Measurements from ENCODE around the gene DNPH1.

The DNPH1 gene

DNA sequence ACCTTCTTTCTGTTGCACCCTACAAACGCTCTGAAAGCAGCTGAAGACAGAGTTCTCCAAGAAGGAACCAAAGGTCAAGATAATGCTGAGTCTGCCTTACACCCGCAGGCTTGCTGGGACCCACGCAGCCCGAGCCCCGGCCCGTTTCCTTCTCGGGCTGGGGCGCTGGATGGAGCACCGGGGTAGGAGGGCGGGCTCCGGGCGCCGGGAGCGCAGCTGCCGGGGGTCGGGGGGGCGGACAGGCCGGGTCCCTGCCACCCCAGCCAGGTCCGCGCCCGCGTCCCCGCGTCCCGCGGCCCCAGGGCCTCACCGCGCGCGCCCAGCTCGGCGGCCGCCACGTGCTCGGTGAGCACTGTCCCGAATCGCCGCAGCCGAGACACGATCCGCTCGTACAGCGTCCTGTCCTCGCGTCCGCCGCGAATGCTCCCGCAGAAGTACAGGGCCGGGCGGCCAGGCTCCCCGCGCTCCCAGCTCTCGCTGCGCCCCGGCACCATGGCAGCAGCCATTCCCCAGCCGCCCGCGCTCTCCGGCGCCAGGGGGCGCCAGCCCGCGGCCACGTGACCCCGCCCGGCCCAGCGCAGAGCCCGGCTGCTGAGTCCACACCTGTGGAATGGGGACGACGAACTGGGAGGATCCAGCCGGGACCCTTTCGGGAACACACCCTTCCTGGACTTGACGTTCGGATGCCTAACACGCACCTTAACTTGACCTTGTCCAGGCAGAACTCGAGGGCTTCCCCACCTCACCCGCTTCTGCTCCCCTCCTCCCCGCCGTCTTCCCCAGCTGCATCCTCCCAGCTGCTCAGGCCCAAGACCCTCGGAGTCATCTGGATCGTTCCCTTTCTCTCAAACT is at the start of gene DNPH1:
DNPH1 (minus strand) TSS at position 531 of the 852 bp plus-strand sequence; CDS start at position 506, 25 bp downstream.
- peak; percentile 49 for DNase-seq

DNA sequence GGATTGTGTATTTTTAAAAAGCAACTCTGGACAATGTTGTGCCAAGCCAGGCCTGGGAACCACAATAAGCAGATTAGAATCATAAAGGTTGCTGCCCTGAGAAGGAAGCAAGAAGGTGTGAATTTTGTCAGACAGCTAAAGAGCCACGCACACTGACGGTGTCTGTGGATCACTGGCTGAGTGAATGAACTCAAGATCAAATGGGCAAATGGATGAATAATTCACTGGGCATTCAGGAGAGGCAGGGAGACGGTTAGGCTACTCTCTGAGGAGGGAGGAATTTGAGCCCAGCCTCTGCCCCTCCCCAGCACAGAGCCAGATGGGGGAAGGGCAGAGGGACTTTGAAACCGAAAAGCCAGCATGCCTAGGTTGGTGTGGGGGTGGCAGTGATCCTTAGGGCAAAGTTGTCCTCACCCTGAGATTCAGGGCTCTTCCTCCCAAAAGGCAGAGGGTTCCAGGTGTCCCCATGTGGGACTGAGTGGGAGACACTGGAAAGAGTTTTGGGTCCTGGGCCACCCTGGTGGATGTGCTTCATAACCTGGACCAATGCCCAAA is 49.3 kb upstream of the DNPH1 start:
- no peak for DNase-seq

DNA sequence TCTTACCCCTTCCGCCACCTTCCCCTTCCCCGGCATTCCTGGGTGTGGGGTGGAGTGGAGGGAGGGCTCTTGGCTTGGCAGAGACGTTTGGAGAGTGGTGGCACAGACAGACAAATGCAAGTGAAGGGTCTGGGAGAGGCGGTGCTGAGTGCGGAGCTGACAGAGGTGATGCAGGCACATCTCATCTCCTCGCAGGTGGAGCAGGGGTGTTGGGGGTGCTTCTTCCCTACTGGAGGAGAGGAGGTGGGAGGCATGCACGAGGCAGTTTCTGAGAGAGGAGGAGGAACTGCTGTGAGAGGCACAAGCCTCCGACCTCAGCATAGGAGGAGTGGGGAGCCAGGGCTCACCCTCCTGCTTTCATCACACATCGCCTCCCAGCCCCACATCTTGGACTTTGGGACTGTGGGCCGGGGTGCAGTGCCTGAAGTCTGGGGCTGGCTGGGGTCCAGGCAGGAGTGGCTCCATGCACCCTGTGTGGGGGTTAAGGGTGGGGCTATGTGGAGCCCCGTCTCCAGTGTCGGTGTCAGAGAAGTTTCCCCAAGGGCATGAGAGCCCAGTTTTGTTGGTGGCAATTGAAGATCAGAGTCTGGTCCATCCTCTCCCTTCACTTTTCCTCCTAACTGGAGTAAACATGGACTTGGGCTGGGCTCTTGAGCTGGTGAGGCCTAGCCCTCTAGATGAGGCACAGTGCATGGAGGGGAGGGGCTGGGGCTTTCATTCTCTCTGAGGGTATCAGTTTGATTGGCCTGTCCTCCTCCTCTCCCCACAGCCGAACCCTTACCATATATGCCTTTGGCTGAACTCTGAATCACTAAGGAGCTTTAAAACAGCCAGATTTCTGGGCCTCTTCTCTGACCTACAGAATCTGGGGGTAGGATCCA is 48.6 kb upstream of the DNPH1 start:
- no peak for DNase-seq

DNA sequence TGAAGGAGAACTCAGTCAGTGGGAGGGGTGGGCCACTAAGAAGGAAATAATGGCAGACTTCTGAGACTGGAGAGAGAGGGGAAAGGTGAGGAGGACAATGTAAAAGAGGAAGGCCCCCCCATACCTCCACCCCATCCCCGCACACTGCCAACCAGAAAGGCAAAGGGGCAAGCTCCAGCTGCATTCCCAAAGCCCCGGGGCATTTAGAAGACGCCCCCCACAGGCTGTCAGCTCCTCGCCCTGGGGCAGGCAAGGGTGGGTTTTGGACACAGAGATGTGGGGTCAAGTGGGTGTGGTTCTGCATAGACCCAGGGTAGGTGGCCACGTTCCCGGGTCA is 48.0 kb upstream of the DNPH1 start:
- no peak for DNase-seq

- no peak for DNase-seq
Observed at GRCh38 chr6:43276577-43277305, 47.5 kb upstream of the DNPH1 start.

DNA sequence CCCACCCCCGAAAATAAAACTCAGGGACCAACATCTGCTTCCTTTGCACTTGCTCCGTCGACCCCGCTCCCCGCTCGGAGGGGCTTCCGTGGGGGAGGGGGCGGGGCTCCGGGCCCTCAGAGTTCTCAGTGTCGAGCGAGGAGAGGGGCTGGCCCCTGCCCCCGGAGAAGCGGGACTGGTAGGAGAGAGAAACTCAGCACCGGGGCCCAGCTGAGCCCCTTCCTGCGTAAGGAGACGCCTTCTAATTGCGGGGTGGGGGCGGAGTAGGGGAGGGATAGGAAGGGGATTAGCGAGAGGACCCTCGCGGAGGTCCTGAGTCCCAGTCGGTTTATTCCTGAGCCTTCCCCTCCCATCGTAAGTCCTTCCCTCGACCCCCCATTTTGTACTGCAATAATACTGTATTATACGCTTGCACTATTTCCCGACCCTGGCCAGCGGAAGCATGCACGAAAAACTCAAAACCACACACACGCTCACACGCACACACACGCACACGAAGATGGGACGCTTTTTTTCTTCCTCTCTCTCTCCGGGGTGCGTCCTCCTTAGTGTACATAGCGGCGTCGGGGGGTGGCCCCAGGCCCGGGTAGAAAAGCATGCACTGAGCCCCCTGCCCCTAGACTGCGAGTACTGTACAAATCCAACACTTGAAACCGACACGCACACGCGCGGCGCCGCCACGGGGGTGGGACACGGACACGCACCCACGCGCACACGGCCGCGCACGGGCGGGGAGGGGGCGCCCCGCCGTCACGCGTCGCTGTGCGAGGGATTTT is 46.7 kb upstream of the DNPH1 start:
- DNase-seq = no peak

GRCh38 chr6:43274916-43275597 is 45.8 kb upstream of the DNPH1 start:
- DNase-seq = no peak

DNA sequence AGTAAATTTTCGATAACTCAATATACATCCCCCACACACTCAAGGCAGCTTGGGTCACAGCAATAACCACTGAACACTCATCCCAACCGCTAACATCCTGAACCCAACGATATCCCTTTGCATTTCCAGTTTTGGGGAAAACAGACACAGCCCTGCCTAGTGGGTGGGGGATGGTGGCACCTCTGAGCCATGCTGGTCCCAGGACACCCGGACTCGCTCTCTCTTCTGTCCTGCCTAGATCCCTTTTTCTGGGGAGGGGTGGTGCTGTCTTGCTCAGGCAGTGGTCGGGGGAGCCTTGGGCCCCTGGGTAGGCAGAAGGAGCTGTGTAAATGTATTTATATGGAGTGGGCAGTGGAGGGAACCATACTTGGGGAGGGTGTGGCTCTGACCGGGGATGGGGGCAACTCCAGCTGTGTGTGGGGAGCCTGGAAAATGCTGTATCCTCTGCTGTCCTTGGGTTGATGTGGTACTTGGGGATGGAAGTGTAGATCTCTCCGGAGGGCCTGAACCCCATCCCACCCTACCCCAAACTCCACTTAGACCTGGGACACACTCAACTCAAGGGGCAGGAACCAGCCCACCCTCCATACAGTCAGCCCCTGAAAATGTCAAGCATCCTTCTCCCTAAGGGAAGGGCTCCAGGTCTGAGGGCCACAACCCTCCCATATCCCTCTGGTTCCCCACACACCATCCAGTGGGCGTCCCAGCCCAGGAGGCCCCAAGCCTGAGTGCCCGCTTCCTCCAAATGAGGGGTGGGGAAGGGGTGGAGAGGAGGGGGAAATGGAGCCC is 45.0 kb upstream of the DNPH1 start:
- no peak for DNase-seq

GRCh38 chr6:43273707-43274106 is 44.4 kb upstream of the DNPH1 start:
- no peak for DNase-seq

DNA sequence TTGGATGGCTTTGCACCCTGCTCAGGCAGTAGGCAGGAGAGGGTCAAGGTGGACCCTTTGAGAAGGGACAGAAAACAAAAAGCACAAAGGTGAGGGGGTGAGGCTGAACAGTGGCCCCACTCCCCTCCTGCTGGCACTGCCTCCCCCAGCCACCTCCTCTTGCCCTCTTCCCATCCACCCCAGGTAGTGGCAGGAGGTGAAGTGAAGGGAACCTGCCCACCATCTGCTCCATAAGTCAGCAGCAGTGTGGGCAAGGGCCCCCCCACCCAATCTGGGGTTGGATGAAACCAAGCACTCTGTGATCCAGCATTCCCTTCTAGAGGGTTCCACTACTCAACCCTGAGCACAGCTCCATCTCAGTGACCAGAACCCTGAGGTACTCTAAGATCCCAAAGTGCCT is 42.7 kb upstream of the DNPH1 start:
- DNase-seq = no peak

GRCh38 chr6:43271103-43271815 is 42.0 kb upstream of the DNPH1 start:
- no peak for DNase-seq

- DNase-seq = no peak
Observed at GRCh38 chr6:43269273-43270007, 40.2 kb upstream of the DNPH1 start.

- DNase-seq = no peak
Observed at GRCh38 chr6:43268782-43269272, 39.5 kb upstream of the DNPH1 start.

DNA sequence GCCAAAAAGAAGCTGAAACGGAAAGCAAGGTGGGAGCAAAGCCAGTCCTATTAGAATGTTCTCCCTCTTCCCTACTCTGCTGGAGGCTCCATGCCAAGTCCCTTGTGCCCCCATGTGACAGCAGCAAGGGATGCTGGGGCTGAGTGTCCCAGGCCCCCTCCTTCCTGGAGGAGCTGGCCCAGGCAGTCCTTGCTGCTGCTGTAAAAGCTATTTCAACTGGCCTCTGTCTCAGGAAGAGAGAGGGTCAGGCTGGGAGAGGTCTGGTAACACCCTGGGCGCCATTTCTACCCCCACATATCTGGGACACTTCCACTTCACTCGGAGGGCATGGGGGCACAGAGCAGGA is 39.0 kb upstream of the DNPH1 start:
- DNase-seq = no peak

DNA sequence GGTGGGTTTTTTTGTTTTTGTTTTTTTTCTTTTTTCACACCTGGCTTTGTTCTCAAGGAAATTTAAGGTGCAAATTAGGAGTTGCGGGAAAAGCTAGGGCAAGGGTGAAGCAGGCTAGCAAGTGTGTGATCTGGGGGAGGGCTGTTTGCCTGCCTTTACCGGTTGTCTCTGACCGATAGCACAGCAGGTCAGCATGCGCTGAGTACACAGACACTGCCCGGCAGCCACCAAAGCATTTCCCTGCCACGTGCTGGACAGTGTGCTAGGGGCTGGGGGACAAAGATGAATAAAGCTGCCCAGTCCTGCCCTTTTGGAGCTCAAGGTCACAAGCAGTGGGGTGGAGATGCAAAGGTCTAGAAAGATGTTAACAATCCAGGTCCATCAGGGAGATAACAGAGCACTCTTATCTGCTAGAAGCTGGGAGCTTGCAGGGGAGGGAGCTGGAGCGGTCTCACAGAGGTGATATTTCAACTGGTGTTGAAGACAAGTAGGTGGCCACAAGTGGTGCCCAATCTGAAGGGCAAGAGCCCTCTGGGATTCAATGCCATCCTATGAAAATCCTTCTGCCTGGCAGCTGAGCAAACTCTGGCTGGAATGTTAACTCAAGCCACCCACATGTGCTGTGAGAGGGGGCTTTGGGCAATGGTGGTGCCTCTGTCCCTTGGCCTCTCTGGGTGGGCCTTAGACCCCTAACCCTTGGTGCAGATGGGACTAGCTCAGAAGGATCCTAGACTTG is 38.5 kb upstream of the DNPH1 start:
- no peak for DNase-seq

DNA sequence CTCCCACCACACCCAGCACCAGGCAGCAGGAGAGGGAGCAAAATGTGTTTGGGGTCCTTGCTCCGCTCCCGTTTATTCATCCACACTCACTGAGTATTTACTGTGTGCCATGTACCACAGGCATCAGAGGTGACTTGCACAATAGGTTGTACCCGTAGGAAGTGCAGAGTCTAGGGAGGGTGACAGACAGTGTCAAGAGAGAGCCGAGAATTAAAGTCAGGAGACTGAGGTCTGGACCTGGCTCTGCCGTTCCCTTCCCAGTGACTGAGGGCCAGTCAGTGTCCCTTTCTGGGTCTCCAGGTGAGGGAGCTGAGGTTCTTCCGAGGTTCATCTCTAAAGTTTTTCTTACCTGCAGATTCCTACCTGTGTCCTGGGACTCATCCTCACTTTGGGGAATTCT is 36.3 kb upstream of the DNPH1 start:
- no peak for DNase-seq

- DNase-seq = no peak
Observed at GRCh38 chr6:43264599-43265145, 35.4 kb upstream of the DNPH1 start.

All from DMS79 (cell line).